GM12801 (cell line): Measurements from ENCODE around the gene OR1M1.

Source experiments
- TF ChIP-seq, protein P1 (sequence below): IDR thresholded peaks from one replicate; pipeline ENCODE4 v1.5.1; 2011; ENCODE audit warnings: control low read depth; ENCODE audit not compliant: insufficient read length; ENCODE audit errors: extremely low read depth

OR1M1 gene

DNA sequence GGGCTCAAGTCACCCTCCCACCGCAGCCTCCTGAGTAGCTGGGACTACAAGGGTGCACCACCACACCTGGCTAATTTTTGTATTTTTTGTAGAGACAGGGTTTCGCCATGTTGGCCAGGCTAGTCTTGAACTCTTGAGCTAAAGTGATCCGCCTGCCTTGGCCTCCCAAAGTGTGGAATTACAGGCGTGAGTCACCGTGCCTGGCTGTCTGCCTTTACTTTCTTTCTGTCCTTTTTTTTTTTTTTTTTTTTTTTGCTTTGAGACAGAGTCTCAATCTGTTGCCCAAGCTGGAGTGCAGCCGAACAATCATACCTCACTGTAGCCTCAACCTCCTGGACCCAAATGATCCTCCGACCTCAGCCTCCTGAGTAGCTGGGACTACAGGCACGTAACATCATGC, 25.0 kb upstream of the OR1M1 start:
- TF ChIP-seq, protein P1, sequence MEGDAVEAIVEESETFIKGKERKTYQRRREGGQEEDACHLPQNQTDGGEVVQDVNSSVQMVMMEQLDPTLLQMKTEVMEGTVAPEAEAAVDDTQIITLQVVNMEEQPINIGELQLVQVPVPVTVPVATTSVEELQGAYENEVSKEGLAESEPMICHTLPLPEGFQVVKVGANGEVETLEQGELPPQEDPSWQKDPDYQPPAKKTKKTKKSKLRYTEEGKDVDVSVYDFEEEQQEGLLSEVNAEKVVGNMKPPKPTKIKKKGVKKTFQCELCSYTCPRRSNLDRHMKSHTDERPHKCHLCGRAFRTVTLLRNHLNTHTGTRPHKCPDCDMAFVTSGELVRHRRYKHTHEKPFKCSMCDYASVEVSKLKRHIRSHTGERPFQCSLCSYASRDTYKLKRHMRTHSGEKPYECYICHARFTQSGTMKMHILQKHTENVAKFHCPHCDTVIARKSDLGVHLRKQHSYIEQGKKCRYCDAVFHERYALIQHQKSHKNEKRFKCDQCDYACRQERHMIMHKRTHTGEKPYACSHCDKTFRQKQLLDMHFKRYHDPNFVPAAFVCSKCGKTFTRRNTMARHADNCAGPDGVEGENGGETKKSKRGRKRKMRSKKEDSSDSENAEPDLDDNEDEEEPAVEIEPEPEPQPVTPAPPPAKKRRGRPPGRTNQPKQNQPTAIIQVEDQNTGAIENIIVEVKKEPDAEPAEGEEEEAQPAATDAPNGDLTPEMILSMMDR = no peak

DNA sequence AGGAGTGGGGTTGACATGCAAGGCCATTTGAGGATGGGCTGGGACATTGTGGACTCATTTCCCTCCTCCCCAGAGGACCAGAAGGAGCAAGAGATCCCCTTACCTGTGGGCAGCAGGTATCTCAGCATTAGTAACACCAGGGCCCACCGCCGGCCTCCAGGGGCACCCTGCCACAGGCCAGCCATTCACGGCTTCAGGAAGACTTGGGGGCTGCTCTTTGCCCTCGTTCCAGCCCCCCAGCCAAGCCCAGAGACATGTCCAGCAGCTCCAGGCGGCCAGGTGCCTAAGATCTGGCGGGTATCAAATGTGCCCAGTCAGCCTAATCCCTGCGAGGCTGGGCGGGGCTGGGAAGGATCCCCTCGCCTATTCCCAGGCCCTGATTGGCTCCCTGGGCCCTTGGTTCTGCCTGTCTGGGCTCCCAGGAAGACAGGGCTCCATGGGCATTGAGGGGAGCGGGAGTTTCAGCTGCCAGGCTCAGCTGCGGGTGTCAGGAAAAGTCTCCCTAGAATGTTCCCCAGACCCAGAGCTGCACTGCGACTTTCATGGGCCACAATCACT, 21.3 kb upstream of the OR1M1 start:
- TF ChIP-seq, protein P1 = no peak

GRCh38 chr19:9070066-9070465, 16.8 kb upstream of the OR1M1 start:
- TF ChIP-seq, protein P1 = no peak

DNA sequence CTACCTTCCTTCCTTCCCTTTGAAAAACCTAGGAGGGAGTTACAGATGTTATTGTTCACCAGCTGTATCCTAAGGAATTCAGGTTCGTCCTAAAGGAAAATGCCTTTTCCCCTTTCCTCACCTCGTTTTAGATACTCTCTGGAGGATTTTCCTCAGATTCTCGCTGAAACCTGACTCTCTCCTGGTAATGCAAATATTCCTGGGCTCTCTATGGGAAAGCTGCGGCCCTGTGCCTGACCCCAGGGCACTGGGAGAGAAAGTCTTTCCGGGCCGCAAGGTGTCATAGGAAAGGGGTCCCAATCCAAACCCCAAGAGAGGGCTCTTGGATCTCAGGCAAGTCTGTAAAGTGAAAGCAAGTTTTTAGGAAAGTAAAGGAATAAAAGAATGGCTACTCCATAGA, 13.1 kb upstream of the OR1M1 start:
- TF ChIP-seq, protein P1 = no peak

DNA sequence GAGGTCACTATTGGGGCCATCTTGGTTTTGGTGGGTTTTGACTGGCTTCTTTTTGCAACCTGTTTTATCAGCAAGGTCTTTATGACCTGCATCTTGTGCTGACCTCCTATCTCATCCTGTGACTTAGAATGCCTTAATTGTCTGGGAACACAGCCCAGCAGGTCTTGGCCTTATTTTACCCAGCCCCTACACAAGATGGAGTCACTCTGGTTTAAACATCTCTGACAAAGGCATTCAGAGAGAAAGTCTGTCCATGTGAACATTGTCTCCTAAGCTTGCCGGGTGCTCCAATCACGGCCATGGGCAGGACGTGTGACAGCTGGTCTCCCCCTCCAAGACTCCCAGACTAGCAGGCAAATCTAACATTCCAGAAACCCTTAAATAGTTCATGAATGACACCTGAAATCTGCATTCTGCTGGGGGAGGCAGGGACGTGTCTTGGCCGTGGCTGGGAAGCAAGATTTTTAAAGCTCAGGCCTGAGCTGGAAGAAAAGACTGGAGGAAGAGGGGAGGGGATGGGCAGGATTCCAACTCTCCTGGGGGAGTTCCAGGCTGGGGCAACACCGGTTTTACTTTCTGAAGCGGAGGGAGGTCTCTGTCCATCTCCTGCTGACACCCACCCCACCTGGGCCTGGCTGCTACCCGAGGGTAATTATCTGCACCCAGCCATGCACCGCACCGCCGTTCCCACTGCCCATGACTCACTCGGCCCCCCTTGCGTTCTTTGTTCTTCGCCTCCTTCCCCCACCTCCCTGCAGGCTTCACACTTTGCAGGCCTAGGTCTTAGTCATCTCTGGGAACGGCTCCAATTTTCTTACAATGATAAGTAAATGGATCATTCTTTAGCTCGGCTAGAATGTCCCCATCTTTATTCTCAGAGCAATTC, 11.6 kb upstream of the OR1M1 start:
- TF ChIP-seq, protein P1 = no peak

DNA sequence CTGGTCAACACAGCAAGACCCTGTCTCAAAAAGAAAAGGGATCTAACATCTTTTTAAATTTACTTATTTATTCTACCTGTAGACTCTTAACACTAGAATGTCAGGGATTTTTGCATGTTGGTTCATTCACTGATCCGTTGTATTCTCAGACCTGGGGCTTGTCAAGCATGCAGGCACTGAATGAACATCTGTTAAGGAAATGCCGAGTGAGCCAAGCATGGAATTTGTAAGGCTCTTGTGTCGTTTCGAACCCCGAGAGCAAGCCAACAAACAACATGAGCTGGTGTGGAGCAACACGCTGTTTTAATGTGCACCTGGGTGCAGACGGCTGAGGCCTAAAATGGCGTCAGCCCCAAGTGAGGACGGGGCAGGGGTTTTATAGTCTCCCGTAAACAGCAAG, 10.0 kb upstream of the OR1M1 start:
- TF ChIP-seq, protein P1 = no peak

DNA sequence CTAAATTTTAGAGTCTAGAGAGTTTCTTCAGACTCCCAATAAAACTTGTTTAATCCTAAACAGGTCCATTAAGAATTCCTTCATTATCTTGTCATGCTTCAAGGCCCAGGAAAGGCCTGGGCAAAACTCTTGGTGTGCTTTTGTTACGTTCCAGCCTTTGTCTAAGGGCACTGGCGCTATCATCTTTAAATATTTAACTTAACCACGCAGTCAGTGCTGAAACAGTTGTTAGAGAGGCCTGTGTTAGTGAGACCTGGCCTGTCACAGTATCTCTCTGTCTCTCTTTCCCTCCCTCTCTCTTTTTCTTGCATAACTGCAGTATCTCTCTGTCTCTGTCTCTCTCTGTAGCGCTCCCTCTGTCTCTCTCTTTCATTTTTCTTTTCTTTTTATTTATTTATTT, 8.2 kb upstream of the OR1M1 start:
- TF ChIP-seq, protein P1 = no peak
